H1 (cell line): Measurements from ENCODE around the gene MYBPH. TPM values are rescaled to one million over a fixed set of nuclear protein-coding genes. Genes with fewer than 3 reads are reported as not detected.

Source experiments
- CBX5 ChIP-seq: fragments of 300-800, 300-1000 bp; sonication (generic); IDR thresholded peaks from 2 replicates; pipeline ENCODE4 v1.7.1; 2016; ENCODE audit warnings: antibody characterized with exemption, low read length, low read depth
- CEBPB ChIP-seq: IDR thresholded peaks from 2 replicates; pipeline ENCODE4 v1.6.1; 2012; ENCODE audit warnings: low read depth, low read length
- CTBP2 ChIP-seq: IDR thresholded peaks from 2 replicates; pipeline ENCODE4 v1.7.0; 2011; ENCODE audit warnings: borderline replicate concordance, mild to moderate bottlenecking, moderate library complexity, mixed read lengths, low read length; ENCODE audit not compliant: insufficient read depth, insufficient read length
- EGR1 ChIP-seq: IDR thresholded peaks from 2 replicates; pipeline ENCODE4 v1.6.1; 2011; ENCODE audit warnings: low read depth, low read length, borderline replicate concordance
- EP300 ChIP-seq, 2 experiments: IDR thresholded peaks; 1 replicate in 1 of 2; 2 replicates in 1 of 2; pipeline ENCODE4 v1.6.1; 2011 to 2012; ENCODE audit warnings: low read depth in 2 of 2, low read length in 2 of 2, mild to moderate bottlenecking in 2 of 2, borderline replicate concordance in 1 of 2, inconsistent platforms in 1 of 2, moderate library complexity in 1 of 2
- GTF2F1 ChIP-seq: IDR thresholded peaks from 2 replicates; pipeline ENCODE4 v1.6.1; 2012; ENCODE audit warnings: low read depth, low read length, improper control_type of control experiment, borderline replicate concordance
- KDM4A ChIP-seq: IDR thresholded peaks from one replicate; pipeline ENCODE4 v1.7.1; 2012; ENCODE audit warnings: low read depth, mild to moderate bottlenecking, moderate library complexity, low read length, inconsistent platforms; ENCODE audit not compliant: severe bottlenecking
- NANOG ChIP-seq: IDR thresholded peaks from 2 replicates; pipeline ENCODE4 v1.6.1; 2011; ENCODE audit warnings: low read length, low read depth, mild to moderate bottlenecking, inconsistent platforms; ENCODE audit not compliant: insufficient read depth, poor library complexity, severe bottlenecking
- POLR2AphosphoS5 ChIP-seq: IDR thresholded peaks from 2 replicates; pipeline ENCODE4 v1.6.1; 2011; ENCODE audit warnings: low read depth, low read length
- RBBP5 ChIP-seq: IDR thresholded peaks from 2 replicates; pipeline ENCODE4 v1.7.1; 2012; ENCODE audit warnings: low read depth, mild to moderate bottlenecking, inconsistent platforms, low read length, moderate library complexity, borderline replicate concordance
- polyA plus RNA-seq, 7 experiments: library from polyadenylated mRNA; depleted of rRNA in 3 of 7; stranded (reverse) in 5 of 7; unstranded in 2 of 7; fragments of >200 nt in 5 of 7; fragments of 200-250 nt in 2 of 7; gene quantifications; 1 replicate in 5 of 7; 2 replicates in 1 of 7; 4 replicates in 1 of 7; pipeline versions ENCODE4 v1.2.1 to v1.2.3, GENCODE V29; 2011 to 2013; ENCODE audit warnings: missing spikeins in 2 of 7, mixed read lengths in 2 of 7
- total RNA-seq: library from RNA; stranded (reverse); fragmentation: NEBNext Ultra II Directional; extraction: Animal tissue kit (Norgen Biotek cat#: 25700); gene quantifications from 2 replicates; pipeline ENCODE4 v1.2.1, GENCODE V29; 2021

The MYBPH gene
- total and polyA plus RNA-seq, 2 of the 8 experiments (the other 6 are each of a cell fraction or from before 2014, with no cell fraction given) = not detected

DNA sequence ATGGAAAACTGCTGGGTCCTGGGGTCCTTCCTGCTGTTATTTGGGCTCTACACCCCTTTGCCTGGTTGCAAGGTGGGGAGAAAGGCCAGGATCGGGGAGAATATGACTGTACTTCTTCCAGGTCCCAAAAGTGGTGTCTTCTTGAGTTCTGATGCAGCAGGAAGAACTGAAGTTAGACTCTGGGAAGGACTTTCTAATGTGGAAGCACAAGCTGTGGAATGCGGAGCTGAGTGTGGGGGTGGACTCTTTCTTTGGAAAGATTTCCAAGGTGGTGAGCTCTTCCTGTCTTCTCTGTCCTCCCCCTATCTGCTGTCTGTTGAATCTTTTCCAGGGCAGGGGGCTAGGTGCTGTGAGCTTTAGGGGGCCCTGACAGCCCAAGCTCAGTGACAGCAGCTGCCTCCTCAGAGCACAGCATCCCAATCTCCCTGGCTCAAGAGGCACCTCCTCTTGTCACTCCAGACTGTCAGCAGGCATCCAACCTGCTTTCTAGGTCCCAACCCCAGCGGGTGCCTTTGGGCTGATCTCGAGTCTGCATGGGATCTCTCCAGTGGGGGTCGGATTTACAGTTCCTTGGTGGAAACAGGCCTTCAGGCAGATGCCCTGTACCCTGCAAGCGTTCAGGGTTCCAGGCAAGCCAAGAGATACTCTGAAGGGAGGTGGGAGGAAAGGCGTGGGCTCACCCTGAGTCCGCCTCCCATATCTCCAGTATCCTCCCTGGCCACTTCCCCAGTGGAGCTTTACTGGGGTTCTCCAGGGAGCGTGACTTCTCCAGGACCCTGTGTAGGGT is 24.9 kb downstream of the MYBPH start (continued):
- no peak for TF ChIP-seq POLR2AphosphoS5
- no peak for TF ChIP-seq NANOG
- TF ChIP-seq EGR1 = no peak
- TF ChIP-seq KDM4A = no peak
- no peak for TF ChIP-seq CEBPB
- no peak for TF ChIP-seq CTBP2
- no peak for TF ChIP-seq CBX5
- TF ChIP-seq GTF2F1 = no peak
- no peak for TF ChIP-seq RBBP5
- no peak for TF ChIP-seq EP300 (IDR thresholded peaks at IDR 0.05; ENCODE audit: borderline replicate concordance in 1 of 2, low read depth in 2 of 2, low read length in 2 of 2)
